BLaER1 treated with 17β-estradiol and CSF1 and Interleukin-3, amounts not matched to agents 10 nM and 100 nM (cell line): Measurements from ENCODE around the gene SIRT2.
A peak's percentile ranks its signal among the peaks of the same experiment; 100 is the strongest.
"Not testable (repeated sequence)": the region's sequence is repeated elsewhere in the genome, so short reads cannot be mapped to it uniquely, and the experiment has no call there.

ENCODE experiments used
- H3K27ac ChIP-seq, 11 experiments: shearing (Covaris generic); formaldehyde crosslinking; 2 replicates each; pipeline ENCODE4 v1.8.1; 2022
- H3K27me3 ChIP-seq, 11 experiments: shearing (Covaris generic); formaldehyde crosslinking; 2 replicates each; pipeline ENCODE4 v1.8.1; 2022
- H3K36me3 ChIP-seq, 11 experiments: shearing (Covaris generic); formaldehyde crosslinking; 2 replicates each; pipeline ENCODE4 v1.8.1; 2022
- H3K4me1 ChIP-seq, 10 experiments: shearing (Covaris generic); formaldehyde crosslinking; 2 replicates each; pipeline ENCODE4 v1.8.1; 2022
- H3K4me2 ChIP-seq, 11 experiments: shearing (Covaris generic); formaldehyde crosslinking; 2 replicates each; pipeline ENCODE4 v1.8.1; 2022
- H3K4me3 ChIP-seq, 10 experiments: shearing (Covaris generic); formaldehyde crosslinking; 2 replicates each; pipeline ENCODE4 v1.8.1; 2022
- H3K9ac ChIP-seq, 11 experiments: shearing (Covaris generic); formaldehyde crosslinking; 2 replicates each; pipeline ENCODE4 v1.8.1; 2022
- H3K9me3 ChIP-seq, 11 experiments: shearing (Covaris generic); formaldehyde crosslinking; replicated peaks in 1 of 11; 2 replicates each; pipeline ENCODE4 v1.8.1; 2022
- H4K20me1 ChIP-seq, 11 experiments: shearing (Covaris generic); formaldehyde crosslinking; 2 replicates each; pipeline ENCODE4 v1.8.1; 2022
- Cebpa-rat ChIP-seq, 11 experiments: shearing (Covaris generic); IDR thresholded peaks; 2 replicates each; pipeline ENCODE4 v1.8.1; 2022

SIRT2 gene

GRCh38 chr19:38899447-38900201 lies at the start of gene SIRT2, which contains the start of gene NFKBIB:
Gene SIRT2 (minus strand): TSS chr19:38899618. CDS start chr19:38899521, 97 bp downstream.
Gene NFKBIB (plus strand): TSS chr19:38899969. CDS start chr19:38900033, 64 bp downstream.
- Histone ChIP-seq H3K4me1 (peaks cover 52 to 63% (median 59%) of the 10 kb centered on the region in 10 experiments), H3K27ac (peak within 1 kb of the TSS; percentile 72 to 93 (median 83)), H3K4me3 (peak within 1 kb of the TSS; percentile 72 to 87 (median 84)), H3K4me2 (peak within 1 kb of the TSS; percentile 88 to 99 (median 96)), H3K9ac (peak within 1 kb of the TSS; percentile 77 to 92 (median 89)), H3K9me3 (peaks cover 0 to 7% (median 5%) of the 10 kb centered on the region in 11 experiments; a peak in 10 of 22 replicates), H3K36me3 (peaks cover 1 to 24% (median 14%) of the 10 kb centered on the region in 11 experiments; a peak in 19 of 22 replicates), H3K27me3 (no peaks in the 10 kb centered on the region), H4K20me1 (peaks cover 0 to 31% (median 9%) of the 10 kb centered on the region in 11 experiments; a peak in 9 of 22 replicates)
- no peak for TF ChIP-seq Cebpa-rat (IDR thresholded peaks at IDR 0.05)

- Histone ChIP-seq H4K20me1 (no peaks in the 10 kb centered on the region), H3K9ac (no peak overlapping the region), H3K4me1 (peaks cover 0 to 12% (median 10%) of the 10 kb centered on the region in 10 experiments; a peak in 12 of 20 replicates), H3K4me3 (no peak overlapping the region), H3K36me3 (no peaks in the 10 kb centered on the region), H3K9me3 (peaks cover 0 to 3% (median 0%) of the 10 kb centered on the region in 11 experiments; a peak in 2 of 22 replicates), H3K27me3 (no peaks in the 10 kb centered on the region), H3K27ac (no peak overlapping the region), H3K4me2 (no peak overlapping the region)
- TF ChIP-seq Cebpa-rat (IDR thresholded peaks at IDR 0.05): no peak
These were observed 47.0 kb upstream of the SIRT2 start for GRCh38 chr19:38946229-38947010.

- no peak for TF ChIP-seq Cebpa-rat (IDR thresholded peaks at IDR 0.05)
- Histone ChIP-seq H3K9ac (no peak overlapping the region), H3K27ac (no peak overlapping the region), H3K9me3 (peaks cover 0 to 8% (median 0%) of the 10 kb centered on the region in 11 experiments; a peak in 4 of 22 replicates), H4K20me1 (no peaks in the 10 kb centered on the region), H3K4me3 (no peak overlapping the region), H3K36me3 (no peaks in the 10 kb centered on the region), H3K4me2 (no peak overlapping the region), H3K27me3 (no peaks in the 10 kb centered on the region), H3K4me1 (peaks cover 0 to 17% (median 12%) of the 10 kb centered on the region in 10 experiments; a peak in 12 of 20 replicates)
These were observed 46.3 kb upstream of the SIRT2 start for GRCh38 chr19:38945562-38946228.

- Histone ChIP-seq H3K4me2 (no peak overlapping the region), H3K36me3 (no peaks in the 10 kb centered on the region), H3K9ac (no peak overlapping the region), H3K27me3 (no peaks in the 10 kb centered on the region), H3K9me3 (peaks cover 0 to 8% (median 0%) of the 10 kb centered on the region in 11 experiments; a peak in 4 of 22 replicates), H4K20me1 (no peaks in the 10 kb centered on the region), H3K4me1 (peaks cover under 1 to 17% (median 13%) of the 10 kb centered on the region in 10 experiments; a peak in 15 of 20 replicates), H3K4me3 (no peak overlapping the region), H3K27ac (no peak overlapping the region)
- TF ChIP-seq Cebpa-rat (IDR thresholded peaks at IDR 0.05): no peak
These were observed 45.6 kb upstream of the SIRT2 start for GRCh38 chr19:38944981-38945506.

GRCh38 chr19:38942471-38943181 lies 43.2 kb upstream of the SIRT2 start:
- peaks cover 0 to 8% (median 0%) of the 10 kb centered on the region in 11 experiments; a peak in 4 of 22 replicates for H3K9me3 ChIP-seq
- peaks cover 7 to 20% (median 15%) of the 10 kb centered on the region in 10 experiments; a peak in 16 of 20 replicates for H3K4me1 ChIP-seq
- H3K27ac ChIP-seq: no peak overlapping the region
- TF ChIP-seq Cebpa-rat (IDR thresholded peaks at IDR 0.05): no peak
- no peak overlapping the region; a peak in 1 of 22 replicates for H3K9ac ChIP-seq
- no peaks in the 10 kb centered on the region for H3K27me3 ChIP-seq
- peak overlapping the region in 4 of 11 experiments; percentile 35 to 58 (median 46); a peak in 5 of 22 replicates for H3K4me2 ChIP-seq
- no peaks in the 10 kb centered on the region for H3K36me3 ChIP-seq
- H4K20me1 ChIP-seq: no peaks in the 10 kb centered on the region
- no peak overlapping the region for H3K4me3 ChIP-seq

- no peak overlapping the region for H3K4me3 ChIP-seq
- no peak overlapping the region for H3K27ac ChIP-seq
- H3K36me3 ChIP-seq: no peaks in the 10 kb centered on the region
- H3K27me3 ChIP-seq: no peaks in the 10 kb centered on the region
- H3K9me3 ChIP-seq: peaks cover 0 to 8% (median 0%) of the 10 kb centered on the region in 11 experiments; a peak in 4 of 22 replicates
- H3K4me1 ChIP-seq: peaks cover 7 to 20% (median 15%) of the 10 kb centered on the region in 10 experiments; a peak in 16 of 20 replicates
- H4K20me1 ChIP-seq: no peaks in the 10 kb centered on the region
- no peak for TF ChIP-seq Cebpa-rat (IDR thresholded peaks at IDR 0.05)
- H3K4me2 ChIP-seq: peak overlapping the region in 8 of 11 experiments; percentile 20 to 58 (median 44); a peak in 14 of 22 replicates
- H3K9ac ChIP-seq: no peak overlapping the region; a peak in 1 of 22 replicates
These were observed 42.6 kb upstream of the SIRT2 start for GRCh38 chr19:38941979-38942378.

GRCh38 chr19:38941466-38941865 lies 42.0 kb upstream of the SIRT2 start:
- H3K4me2 ChIP-seq: peak overlapping the region in 8 of 11 experiments; percentile 20 to 58 (median 44); a peak in 15 of 22 replicates
- H3K36me3 ChIP-seq, H3K9ac ChIP-seq, H3K27me3 ChIP-seq, H4K20me1 ChIP-seq, H3K4me3 ChIP-seq, H3K9me3 ChIP-seq, H3K27ac ChIP-seq: not testable (repeated sequence)
- H3K4me1 ChIP-seq: peaks cover 7 to 20% (median 15%) of the 10 kb centered on the region in 10 experiments; a peak in 16 of 20 replicates

- H3K4me1 ChIP-seq: peaks cover 7 to 20% (median 15%) of the 10 kb centered on the region in 10 experiments; a peak in 16 of 20 replicates
- peak overlapping the region in 2 of 11 experiments; percentile 25 to 39; a peak in 2 of 22 replicates for H3K9ac ChIP-seq
- H3K36me3 ChIP-seq: peaks cover 4 to 10% (median 8%) of the 10 kb centered on the region in 11 experiments
- H3K27ac ChIP-seq: no peak overlapping the region
- no peaks in the 10 kb centered on the region for H4K20me1 ChIP-seq
- H3K27me3 ChIP-seq: no peaks in the 10 kb centered on the region
- H3K9me3 ChIP-seq: peaks cover 7 to 20% (median 11%) of the 10 kb centered on the region in 11 experiments
- peak overlapping the region in 8 of 11 experiments; percentile 1 to 19 (median 4); a peak in 4 of 22 replicates for H3K4me2 ChIP-seq
- TF ChIP-seq Cebpa-rat (IDR thresholded peaks at IDR 0.05): no peak
- H3K4me3 ChIP-seq: no peak overlapping the region
These were observed 40.5 kb upstream of the SIRT2 start for GRCh38 chr19:38939957-38940356.
